Stimulated activated CD8-positive, alpha-beta memory T cell treated with anti-CD3 and anti-CD28 coated beads, Interleukin-4, amount 100 ng/mL, for 48 hours (primary cell): ENCODE measurements around the gene MRPL38.

ENCODE experiments used
- DNase-seq: peaks from one replicate; pipeline ENCODE4 v3.0.0-alpha.2; 2020

MRPL38 gene

DNA sequence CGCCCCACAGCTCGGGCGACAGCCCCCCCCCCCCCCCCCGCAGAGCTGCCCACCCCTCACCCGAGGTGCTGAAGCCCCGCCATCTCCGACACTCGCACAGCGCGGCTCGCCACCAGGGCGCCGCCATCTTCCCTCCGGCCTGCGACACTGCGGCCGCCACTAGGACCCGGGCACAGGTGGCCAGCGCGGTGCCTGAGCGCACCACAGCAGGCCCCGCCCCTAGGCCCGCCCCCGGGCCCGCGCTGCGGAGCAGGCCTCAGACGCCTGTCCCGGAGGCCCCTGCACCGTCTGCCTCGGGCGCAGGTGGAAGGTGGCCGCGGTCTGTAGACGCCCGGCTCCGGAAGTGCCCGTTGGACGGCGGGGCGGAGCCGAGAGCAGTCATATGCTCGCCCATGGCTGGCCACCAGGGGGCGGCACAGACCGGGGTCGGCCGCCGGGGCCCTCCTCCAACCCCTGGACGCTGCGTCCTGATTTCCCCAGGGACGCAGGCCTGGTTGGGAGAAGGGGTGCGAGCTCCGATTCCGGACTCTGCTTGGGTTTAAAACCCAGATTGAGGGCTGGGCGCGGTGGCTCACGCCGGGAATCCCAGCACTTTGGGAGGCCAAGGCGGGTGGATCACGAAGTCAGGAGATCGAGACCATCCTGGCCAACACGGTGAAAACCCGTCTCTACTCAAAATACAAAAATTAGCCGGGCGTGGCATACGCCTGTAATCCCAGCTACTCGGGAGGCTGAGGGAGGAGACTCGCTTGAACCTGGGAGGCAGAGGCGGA, at the start of gene MRPL38:
MRPL38 (minus strand) TSS at position 136 of the 773 bp plus-strand sequence; CDS start at position 127, 9 bp downstream.
- peak; percentile 95 for DNase-seq

DNA sequence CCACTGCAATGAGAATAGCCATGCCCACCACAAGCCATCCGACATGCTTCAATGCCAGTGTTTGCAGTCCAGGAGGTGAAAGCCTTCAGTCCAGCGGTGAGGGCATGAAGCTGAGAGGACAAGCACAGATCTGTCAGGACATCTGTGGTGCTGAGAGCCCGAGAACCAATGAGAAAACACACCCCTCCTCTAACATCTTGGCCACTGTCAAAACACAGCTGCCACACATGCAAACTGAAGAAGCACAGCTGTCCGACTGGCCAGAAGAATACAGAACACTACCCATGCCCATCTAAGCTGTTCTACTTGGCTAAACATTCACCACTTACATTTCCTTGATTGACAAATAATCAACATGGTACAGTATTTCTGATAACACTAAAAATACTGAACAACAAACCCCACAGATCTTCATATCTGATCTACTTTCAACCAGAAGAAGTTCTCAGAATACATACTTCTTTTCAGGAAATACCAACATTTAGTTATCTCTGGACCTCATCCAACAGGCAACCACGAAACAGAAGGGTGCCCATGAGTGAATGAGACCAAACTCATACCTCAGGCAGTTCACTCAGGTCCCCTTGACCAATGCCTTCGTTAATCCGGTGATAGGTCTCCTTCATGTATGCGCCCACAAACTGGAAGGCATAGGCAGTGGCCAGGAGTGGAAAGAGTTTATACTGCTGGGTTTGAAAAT, 46.3 kb upstream of the MRPL38 start:
- no peak for DNase-seq

DNA sequence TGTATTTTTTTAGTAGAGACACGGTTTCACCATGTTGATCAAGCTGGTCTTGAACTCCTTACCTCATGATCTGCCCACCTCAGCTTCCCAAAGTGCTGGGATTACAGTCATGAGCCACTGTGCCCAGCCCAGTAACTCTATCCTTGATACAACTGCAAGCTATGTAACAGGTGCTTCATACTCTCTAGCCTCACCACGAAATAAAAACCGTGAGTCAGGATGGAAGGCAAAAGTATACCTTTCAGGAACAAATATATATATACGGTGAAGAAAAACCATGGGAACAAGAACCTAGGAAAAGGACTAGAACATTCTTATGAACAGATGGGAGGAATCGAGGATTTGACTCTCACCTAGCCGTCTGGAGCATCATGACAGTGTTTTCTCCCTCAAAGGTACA, 45.7 kb upstream of the MRPL38 start:
- DNase-seq: no peak

DNA sequence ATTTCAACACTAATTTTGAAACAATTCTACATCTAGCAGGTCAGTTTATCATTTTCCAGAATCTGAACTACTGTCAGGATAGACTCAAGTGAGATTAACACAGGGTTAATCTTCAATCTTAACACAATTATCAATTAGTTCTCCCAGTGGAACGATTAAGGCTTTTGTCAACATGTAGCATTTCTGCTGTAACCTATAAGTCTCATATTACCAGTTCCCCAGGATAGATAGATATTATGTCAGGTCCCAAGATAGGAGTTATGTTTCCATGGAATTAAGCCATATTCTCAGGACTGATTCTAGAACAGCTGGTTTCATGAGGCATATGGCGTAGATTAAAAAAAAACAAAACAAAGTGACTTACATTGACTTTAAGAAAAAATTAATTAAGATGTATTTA, 40.5 kb upstream of the MRPL38 start:
- DNase-seq: no peak

DNA sequence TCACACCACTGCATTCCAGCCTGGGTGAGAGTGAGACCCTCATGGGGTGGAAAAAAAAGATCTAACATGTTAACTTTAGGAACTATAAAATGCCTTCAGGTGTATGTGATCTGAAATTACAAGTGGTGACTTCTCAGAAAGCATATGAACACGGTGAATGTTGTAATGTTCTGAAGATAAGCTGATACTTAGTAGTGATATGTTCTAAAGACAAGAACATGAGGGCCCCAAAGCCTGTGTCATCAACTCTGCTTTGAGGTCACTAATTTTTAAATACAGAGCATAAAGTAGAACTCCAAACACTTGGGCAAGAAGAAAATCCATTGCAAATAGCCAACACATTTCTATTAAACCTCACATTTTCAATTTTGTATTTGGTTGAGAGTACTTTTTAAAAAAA, 38.8 kb upstream of the MRPL38 start:
- DNase-seq: no peak

DNA sequence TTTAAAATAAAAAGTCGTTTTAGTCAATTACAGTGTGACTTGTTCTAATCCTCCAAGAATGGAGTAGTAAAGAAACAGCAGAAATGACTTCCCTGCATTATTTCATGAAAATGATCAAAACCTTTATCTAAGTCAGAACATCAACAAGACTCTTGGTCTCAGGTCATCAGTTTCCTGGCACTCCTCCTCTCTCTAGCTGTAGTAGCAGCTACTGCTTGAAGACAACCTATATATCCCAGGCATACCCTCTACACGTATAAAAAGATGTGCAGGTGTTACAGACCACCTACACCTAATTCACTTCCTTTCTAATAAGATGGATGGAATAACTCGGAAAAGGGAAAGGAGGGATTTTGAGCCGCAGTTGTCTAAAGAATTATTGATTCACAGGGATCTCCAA, 37.8 kb upstream of the MRPL38 start:
- no peak for DNase-seq

DNA sequence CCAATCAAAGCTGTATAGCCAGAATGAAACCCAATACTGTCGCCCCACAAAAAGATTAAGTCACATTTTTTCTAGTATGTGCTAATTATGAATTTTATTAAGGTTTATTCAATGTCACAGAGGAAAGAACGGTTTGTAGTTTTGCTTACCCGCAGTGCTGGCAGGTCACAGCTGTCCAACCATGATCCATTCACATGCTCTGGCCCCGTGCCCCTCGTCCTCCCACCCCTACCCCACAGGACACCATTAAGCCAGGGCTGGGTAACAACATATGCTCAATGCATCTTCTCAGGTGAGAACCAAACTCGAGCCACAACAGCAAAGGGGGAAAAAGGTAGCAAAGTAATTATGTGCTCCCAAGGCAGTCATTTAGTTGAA, 36.7 kb upstream of the MRPL38 start:
- DNase-seq: no peak

DNA sequence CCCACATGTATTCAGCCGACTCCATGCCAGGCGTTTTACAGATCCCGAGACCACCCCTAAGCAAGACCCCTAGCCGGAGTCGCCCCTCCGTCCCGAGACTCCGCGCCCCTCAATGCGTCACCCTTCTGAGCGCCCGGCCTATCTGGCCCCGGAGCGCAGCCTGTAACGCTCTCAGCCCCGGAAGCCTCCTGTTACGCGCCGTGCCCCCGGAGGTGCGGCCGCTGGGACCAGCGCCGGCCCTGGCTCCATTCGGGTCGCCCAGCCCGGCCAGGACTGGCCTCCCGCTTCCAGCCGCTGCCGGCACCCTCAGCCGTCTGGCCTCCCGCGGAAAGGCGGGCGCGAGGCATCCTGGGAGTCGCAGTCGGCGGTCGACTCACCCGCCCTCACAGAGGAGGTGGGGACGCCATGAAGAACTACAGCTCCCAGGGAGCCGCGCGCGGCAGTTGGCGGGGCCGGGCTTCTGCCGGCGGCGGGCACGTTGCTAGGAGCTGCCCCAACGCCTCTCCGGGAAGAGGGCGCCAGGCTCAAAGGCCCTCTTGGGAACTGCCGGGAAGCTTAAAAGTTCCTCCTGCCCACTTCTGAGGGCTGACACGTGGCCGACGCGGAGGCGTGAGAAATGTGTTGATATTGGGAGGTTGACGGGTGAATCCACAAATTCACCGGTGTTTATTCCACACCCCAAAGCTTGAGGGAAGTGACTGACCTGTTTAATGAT, 36.2 kb upstream of the MRPL38 start, which contains the start of gene FBF1:
FBF1 (minus strand) TSS at position 316 of the 715 bp plus-strand sequence. CDS start 2,893 bp downstream, outside the sequence.
- DNase-seq: peak; percentile 93

DNA sequence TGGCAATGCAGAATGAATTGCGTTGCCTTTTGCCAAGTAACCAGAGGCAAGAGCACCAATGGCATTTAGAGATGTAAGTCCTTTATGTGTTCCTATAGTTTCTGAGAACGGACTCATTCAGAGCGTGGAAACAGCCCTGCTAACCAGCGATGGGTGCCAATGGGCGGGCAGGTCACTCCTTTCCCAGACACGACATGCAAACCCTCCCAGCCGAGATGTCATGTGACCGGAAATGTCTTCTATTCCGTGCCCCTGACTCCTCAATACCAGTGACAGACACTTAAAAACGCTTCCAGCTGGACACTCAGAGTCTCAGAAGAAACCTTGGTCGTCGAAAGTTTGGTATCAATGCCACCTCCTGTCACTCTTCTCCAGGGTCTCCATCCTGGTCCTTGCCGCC, 33.0 kb upstream of the MRPL38 start:
- DNase-seq: no peak

DNA sequence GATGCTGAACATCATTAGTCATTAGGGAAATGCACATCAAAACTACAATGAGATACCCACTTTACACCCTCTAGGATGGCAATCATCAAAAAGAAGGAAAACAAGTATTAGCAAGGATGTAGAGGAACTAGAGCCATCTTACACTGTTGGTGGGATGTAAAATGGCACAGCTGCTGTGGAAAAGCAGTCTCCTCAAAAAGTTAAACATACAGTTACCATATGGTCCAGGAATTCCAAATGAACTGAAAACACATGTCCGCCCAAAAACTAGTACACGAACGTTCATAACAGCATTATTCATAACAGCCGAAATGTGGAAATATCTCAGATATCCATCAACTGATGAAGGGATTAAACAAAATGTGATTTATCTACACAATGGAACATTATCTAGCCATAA, 29.1 kb upstream of the MRPL38 start:
- no peak for DNase-seq

DNA sequence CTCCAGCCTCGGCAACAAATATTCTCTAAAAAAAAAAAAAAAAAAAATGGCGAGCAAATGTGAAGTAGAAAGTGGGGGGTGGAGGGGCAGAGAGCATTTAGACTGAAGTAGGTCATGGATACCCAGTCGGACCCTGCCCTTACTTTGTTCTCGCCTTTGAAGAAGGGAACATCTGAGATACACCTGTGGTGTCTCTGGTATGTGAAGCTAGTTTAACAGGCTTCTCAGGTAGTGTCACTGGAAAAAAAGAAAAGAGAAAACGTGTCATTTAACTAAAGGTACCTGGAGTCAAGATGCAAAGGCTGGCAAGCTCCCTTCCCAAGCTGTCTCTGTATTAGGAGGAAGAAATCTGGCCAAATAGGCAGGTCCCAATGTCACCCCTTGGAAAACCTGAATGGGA, 28.2 kb upstream of the MRPL38 start:
- DNase-seq: no peak

DNA sequence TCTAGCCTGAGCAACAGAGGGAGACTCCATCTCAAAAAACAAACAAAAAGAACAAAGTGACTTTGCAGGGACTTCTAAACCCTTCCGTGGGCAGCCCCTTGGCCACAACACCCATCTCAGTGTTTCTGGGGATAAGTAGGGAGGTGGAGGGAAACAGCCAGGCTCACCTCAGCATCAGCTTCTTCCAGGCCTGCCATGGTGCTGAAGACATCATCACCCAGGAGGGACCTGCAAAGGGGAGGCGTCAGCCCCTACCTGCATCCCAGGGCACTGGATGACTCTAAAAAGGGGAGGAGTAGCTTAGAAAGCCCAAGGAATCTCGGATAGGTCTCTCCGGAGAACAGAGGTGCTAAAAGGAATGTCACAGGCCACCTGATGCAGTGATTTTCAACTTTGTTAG, 26.4 kb upstream of the MRPL38 start:
- DNase-seq: no peak

DNA sequence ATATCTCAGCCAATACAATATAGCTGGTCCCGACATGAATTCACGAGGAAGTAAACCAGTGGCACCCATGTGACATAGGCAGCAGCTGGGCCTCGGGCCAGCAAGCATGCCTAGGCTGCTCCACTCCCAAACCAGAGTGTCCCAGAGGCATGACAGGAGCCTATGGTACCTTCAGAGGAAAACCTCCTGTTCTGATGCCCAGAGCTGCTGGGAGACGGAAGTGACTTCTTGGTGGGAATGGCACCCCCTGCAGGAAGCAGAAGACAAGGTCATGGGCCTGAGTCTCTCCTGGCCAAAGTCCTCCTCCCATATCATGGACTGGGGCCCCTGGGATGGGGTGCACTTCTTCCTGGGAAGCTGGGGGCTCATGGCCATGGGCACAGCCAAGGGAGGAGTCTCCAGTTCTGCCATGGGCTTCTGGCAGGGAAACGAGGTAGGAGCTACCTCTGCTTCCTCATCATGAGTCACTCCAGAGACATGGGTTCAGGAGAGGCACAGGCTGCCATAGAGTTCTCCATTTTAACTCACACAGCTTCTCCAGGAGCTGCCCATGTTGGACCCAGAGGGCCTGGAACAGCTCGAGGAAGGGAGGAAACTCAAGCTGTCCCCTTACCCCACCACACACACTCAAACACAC, 22.7 kb upstream of the MRPL38 start:
- DNase-seq: no peak

DNA sequence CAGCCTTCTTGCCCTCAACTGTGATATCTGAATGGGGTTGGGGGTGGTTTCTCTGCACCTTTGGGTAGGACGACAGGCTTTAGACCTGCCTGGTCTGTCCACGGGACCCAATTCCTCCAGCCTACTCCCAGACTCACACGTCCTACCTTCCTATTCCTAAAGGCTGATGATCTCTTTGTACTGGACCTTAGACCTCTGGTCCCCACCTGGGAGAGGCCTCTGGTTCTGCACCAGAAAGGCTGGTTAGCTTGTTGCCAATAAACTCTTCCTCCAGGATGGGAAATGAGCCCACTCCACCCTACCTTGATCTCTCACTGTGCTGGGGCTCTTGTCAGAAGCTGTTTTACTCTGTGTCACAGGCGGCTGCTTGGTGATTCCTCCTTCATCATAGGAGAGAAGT, 21.8 kb upstream of the MRPL38 start:
- no peak for DNase-seq

DNA sequence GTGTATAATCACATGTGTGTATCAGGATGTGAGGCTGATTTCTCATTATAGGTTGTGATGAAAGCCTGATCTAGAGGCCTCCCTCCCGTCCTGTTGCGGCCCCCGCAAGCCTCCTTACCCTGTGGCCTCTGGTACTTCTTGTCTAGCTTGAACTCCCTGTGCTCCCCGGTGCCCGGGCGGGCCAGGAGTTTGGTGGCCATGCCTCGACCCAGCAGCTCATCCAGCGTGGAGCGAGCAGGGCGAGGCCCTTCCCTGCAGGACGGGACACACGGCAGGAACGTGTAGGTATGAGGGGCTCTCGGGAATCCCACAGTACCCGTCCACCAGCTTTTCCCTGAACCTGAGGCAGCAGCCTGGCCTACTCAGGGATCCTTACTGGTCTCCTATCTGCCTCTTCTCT, 21.2 kb upstream of the MRPL38 start:
- DNase-seq: no peak

DNA sequence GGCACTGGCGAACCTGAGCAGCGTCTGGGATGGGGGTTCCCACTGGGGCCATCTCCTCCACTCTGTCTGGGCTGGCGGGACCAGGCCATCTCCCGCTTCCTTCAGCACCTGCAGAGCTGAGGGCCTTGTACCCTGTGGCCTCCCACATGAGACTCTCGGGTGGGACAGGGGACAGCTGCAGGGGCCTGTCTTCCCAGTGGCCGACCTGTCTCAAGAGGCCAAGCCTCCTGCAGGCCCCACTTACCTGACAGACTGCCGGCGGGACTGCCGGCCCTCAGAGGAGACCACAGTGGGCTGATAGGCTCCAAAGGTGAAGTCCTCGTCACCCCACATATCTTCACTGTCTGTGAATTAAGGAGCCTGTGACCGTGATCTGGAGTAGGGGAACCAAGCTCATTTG, 20.4 kb upstream of the MRPL38 start:
- DNase-seq: no peak

DNA sequence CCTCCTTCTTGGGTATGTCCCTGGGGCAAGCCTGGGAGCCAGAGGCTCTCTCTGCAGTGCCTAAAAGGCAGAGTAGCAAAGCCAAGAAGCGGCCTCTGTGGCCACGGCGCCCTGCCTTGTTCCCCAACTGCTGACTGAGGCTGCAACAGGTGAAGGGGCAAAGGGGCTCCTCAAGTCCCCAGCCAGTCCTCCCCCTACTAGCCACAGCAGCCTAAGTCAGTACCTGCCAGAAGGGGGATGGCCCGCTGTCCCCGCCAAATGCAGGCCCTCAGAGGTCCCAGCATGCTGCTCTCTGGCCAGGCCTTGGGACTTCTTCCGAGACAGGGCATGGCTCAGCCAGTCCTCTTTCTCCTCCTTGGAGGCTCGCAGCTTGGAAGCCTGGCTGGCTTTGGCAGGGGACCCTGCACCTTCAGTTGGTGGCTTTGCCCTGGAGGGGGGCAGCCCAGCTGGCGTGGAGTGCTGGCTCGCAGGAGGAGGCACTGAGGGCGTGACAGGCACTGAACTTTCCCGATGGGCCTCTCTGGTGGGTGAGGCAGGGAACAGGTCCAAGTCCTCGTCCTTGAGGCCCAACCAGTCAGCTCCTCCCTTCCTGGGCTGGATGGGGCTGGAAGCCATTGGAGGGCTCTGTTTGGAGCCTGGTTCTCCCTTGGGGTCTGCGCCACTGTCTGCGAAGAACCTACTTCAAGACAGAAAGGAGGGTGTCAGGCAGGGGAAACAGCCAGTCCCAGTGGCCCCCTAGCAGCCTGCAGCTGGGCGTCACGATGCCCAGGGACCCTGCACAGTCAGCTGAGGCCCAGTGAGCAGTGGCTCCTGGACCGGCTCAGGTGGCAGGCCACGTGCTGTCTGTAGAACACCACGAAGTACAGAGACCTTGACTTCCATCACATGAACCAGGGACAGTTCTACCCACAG, 18.5 kb upstream of the MRPL38 start:
- no peak for DNase-seq

DNA sequence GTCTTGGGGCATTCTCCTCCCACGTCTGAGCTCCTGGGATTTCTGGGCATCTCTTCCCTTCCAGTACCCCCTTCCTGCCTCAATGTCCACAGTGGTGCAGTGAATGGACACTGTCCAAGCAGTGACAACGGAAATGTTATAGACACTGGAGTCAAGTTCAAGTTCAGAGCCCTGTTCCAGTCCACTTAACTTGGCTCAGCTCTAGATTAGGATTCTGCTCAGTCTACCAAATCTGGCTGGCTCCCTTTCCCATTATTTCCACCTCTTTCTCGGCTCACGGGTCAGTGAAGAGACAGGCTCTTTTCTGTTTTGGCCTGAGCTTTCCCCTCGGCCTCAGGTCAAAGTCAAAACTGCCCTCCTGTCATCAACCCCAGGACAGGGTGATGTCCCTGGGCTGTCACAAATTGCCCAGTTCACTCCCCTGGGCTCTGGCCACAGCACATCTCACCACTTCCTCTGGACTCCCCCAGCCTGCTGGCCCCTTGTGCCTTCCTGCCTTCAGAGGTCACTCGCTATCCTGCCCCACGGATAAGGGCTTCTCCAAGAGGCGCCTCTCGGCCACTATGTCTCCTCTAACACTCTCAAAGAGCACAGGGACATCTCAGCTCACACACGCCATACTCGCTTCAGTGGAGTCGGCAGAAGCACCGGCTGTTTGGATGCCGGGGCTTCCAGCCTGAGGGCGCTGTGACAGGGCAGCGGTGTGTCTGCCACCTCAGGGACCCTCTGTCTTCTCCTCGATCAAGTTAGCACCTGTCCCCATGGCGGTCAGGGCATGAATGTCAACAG, 17.7 kb upstream of the MRPL38 start:
- DNase-seq: no peak

DNA sequence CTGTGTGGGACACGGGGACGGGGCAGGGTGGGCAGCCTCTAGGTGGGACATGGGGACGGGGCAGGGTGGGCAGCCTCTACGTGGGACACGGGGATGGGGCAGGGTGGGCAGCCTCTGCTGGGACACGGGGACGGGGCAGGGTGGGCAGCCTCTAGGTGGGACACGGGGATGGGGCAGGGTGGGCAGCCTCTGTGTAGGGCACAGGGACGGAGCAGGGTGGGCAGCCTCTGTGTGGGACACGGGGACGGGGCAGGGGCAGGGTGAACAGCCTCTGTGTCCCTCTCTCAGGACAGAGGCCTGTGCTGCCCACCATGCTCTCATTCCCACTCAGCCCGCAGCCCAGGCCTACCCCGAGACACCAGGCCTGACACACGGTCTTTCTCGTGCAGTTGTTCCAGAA, 16.9 kb upstream of the MRPL38 start:
- DNase-seq: no peak

DNA sequence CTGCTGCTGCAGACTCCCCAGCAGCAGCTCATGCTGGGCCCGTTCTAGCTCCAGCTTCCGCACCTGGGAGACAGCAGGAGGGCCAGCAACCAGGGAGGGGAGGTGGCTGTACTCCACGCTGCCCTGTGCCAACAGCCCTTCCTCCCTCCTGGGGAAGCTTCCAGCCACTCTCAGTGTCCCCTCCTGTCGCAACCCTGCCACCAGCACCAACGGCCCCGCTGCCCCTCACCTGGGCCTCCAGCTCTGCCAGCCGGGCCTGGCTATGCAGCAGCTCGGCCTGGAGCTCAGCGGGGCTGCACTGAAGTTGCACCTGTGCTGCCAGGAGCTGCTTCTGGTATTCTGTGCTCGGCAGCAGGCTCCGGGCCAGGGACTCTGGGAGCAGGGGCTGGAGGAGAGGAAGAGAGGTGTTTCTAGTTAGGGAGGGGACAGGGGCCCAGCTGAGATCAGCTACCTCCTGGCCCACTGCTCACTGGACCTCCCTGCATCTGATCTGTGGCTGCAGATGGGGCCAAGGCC, 15.4 kb upstream of the MRPL38 start:
- no peak for DNase-seq

DNA sequence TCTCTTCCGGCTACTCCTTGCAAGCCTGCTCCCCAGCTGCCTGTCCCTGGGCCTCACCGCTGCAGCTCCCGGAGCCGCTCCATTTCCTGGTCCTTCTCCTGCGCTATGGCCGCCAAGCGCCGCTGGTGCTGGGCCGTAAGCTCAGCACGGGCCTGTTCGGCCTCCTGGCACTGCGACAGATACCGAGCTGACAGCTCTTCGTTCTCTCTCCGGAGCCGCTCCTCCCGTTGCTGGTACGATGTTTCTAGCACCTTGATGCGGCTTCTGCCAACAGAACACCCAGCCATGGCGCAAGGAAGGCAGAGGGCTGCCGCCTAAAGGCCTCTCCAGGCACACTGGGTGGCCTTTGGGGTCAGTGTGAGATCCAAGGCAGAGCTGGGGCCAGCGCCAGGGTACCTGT, 14.9 kb upstream of the MRPL38 start:
- no peak for DNase-seq
